Gastroesophageal sphincter (tissue), 4 donors: ENCODE measurements around the gene HADHA. TPM values are rescaled to one million over a fixed set of nuclear protein-coding genes. Genes with fewer than 3 reads are reported as not detected.
"Not testable (repeated sequence)": the region's sequence is repeated elsewhere in the genome, so short reads cannot be mapped to it uniquely, and the experiment has no call there.

ENCODE experiments used
- ATAC-seq: fragments of 150-250 bp; one replicate; pipeline ENCODE4 v1.9.1; 2016; ENCODE audit warnings: mild to moderate bottlenecking, moderate library complexity
- H3K27ac ChIP-seq, 4 donors: fragments of 200-600 bp; sonication (generic) in 3 of 4; 1 replicate in 3 of 4; 2 replicates in 1 of 4; pipeline ENCODE4 v1.5.1; 2016 to 2019
- H3K27me3 ChIP-seq: fragments of 200-600 bp; sonication (generic); one replicate; pipeline ENCODE4 v1.5.1; 2019
- H3K36me3 ChIP-seq, 2 donors: fragments of 200-600 bp; sonication (generic); one replicate each; pipeline ENCODE4 v1.5.1; 2019; ENCODE audit warnings: control low read depth in 1 of 2
- H3K4me1 ChIP-seq, 3 donors: fragments of 200-600 bp; sonication (generic); 1 replicate in 2 of 3; 2 replicates in 1 of 3; pipeline ENCODE4 v1.5.1; 2016 to 2019; ENCODE audit warnings: control low read depth in 2 of 3
- H3K4me3 ChIP-seq, 2 donors: fragments of 200-600 bp; sonication (generic); one replicate each; pipeline ENCODE4 v1.5.1; 2019; ENCODE audit warnings: mild to moderate bottlenecking in 1 of 2, moderate library complexity in 1 of 2
- H3K9me3 ChIP-seq, 3 donors: fragments of 200-600 bp; sonication (generic); one replicate each; pipeline ENCODE4 v1.5.1; 2017 to 2019; ENCODE audit warnings: control low read depth in 2 of 3
- EP300 ChIP-seq: sonication (generic); formaldehyde crosslinking; IDR thresholded peaks from one replicate; pipeline ENCODE4 v1.6.1; 2017; ENCODE audit warnings: antibody characterized with exemption, mild to moderate bottlenecking
- POLR2A ChIP-seq, 2 donors: fragments of 450-650 bp; IDR thresholded peaks; one replicate each; pipeline ENCODE4 v1.6.1; 2017; ENCODE audit warnings: antibody characterized with exemption in 2 of 2, mild to moderate bottlenecking in 2 of 2, moderate library complexity in 1 of 2
- POLR2AphosphoS5 ChIP-seq: sonication (generic); formaldehyde crosslinking; IDR thresholded peaks from one replicate; pipeline ENCODE4 v1.6.1; 2017; ENCODE audit warnings: antibody characterized with exemption
- WGBS, 2 donors: methylation state at CpG; one replicate each; pipeline ENCODE4 v1.1.5; 2018; ENCODE audit warnings: low coverage in 1 of 2; 5-methylcytosine and 5-hydroxymethylcytosine counted together
- total RNA-seq, 4 donors: library from RNA; depleted of rRNA; stranded (reverse); fragments of >200 nt; gene quantifications; one replicate each; pipeline ENCODE4 v1.1.0, GENCODE V29; 2016
- TF ChIP-seq, protein P1 (sequence below), 4 experiments: fragments of 200-600 bp in 2 of 4; fragments of 450-650 bp in 2 of 4; sonication (generic) in 1 of 4; IDR thresholded peaks; one replicate each; pipeline ENCODE4 v1.5.1; 2017 to 2019; ENCODE audit warnings: antibody characterized with exemption in 4 of 4, mild to moderate bottlenecking in 2 of 4, moderate library complexity in 2 of 4

Gene HADHA
- total RNA-seq, 4 donors from 2014 or later: 154 to 277 (median 186) TPM

DNA sequence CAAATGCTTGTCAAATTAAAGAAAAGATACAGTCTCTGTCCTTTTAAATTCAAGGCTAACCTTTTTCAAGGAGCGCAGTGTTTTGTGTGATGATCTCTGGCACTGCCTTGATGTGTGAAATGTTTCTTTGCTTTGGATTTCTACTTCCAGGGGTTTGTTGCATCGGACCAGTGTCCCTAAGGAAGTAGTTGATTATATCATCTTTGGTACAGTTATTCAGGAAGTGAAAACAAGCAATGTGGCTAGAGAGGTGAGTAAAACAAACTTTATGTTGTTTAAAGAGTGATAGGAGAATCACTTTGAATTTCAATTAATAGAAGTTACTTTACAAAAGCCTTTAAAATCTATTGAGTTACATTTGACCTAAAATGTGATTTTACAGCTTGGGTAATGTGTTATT, 29.1 kb upstream of the HADHA start:
- H3K4me3 ChIP-seq: no peak overlapping the region
- TF ChIP-seq, protein P1, sequence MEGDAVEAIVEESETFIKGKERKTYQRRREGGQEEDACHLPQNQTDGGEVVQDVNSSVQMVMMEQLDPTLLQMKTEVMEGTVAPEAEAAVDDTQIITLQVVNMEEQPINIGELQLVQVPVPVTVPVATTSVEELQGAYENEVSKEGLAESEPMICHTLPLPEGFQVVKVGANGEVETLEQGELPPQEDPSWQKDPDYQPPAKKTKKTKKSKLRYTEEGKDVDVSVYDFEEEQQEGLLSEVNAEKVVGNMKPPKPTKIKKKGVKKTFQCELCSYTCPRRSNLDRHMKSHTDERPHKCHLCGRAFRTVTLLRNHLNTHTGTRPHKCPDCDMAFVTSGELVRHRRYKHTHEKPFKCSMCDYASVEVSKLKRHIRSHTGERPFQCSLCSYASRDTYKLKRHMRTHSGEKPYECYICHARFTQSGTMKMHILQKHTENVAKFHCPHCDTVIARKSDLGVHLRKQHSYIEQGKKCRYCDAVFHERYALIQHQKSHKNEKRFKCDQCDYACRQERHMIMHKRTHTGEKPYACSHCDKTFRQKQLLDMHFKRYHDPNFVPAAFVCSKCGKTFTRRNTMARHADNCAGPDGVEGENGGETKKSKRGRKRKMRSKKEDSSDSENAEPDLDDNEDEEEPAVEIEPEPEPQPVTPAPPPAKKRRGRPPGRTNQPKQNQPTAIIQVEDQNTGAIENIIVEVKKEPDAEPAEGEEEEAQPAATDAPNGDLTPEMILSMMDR (IDR thresholded peaks at IDR 0.05): no peak
- no peaks in the 10 kb centered on the region for H3K9me3 ChIP-seq
- H3K27me3 ChIP-seq: no peaks in the 10 kb centered on the region
- peaks cover 14 to 38% (median 14%) of the 10 kb centered on the region in 3 donors for H3K4me1 ChIP-seq
- H3K36me3 ChIP-seq: peaks cover 5 to 58% of the 10 kb centered on the region in 2 donors
- 63 to 89% methylated on average over 2 of the region's 2 CpGs for WGBS, 2 donors
- H3K27ac ChIP-seq: peak overlapping the region; percentile 60 to 87 (median 72)
- no peak for ATAC-seq

DNA sequence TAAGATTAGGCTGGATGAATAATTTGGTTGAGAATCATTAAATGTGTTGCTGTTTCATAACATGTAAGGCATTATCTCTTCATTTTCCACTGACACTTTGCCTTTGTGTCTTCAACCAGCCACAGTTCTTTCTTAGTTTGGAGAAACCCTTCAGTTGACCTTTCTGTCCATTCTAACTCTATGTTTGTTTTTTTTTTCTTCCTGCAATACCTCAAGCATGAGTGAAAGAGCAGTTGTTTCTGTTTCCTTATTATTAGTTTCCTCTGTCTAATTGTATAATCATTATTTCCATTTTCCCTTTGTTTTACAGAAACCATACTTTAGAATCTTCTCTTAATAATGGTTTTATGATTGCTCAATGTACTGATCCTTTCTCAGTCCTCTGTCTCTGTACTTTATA, 25.9 kb upstream of the HADHA start:
- H3K36me3 ChIP-seq: peaks cover 0 to 52% of the 10 kb centered on the region in 2 donors
- TF ChIP-seq, protein P1 (IDR thresholded peaks at IDR 0.05): no peak
- TF ChIP-seq POLR2A (IDR thresholded peaks at IDR 0.05) (no peak), POLR2AphosphoS5 (no peak), EP300 (no peak)
- H3K27ac ChIP-seq: peak overlapping the region in 2 of 4 donors; percentile 3 to 12
- H3K9me3 ChIP-seq: no peaks in the 10 kb centered on the region
- ATAC-seq: no peak
- peaks cover 13 to 36% (median 14%) of the 10 kb centered on the region in 3 donors for H3K4me1 ChIP-seq
- H3K27me3 ChIP-seq: no peaks in the 10 kb centered on the region
- no peak overlapping the region for H3K4me3 ChIP-seq

DNA sequence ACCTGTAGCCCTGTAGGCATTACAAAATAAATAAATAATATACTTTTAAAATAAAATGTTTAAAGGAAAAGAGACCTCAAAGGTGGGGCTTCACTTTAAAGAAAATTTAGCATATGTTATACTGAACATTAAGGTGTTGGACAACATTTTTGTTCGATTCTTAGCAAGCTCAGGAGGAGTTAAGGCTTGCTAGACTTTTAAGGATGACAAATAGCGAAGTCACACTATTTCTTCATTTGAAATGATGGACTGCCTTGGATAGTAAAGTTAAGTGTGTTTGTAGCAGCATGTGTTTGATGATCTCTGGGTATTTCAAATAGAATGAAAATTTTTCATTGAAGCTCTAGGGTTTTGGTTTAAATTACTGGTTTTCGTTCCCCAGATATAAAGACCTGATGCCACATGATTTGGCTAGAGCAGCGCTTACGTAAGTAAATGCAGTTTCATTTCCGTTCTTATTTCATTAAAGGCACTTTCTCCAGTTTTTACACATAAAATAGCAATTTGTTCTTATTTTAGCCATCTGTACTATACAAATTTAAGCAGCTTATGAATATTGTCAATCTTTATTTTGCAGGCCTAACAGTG, 25.2 kb upstream of the HADHA start:
- no peaks in the 10 kb centered on the region for H3K9me3 ChIP-seq
- no peak for ATAC-seq
- H3K4me3 ChIP-seq: no peak overlapping the region
- H3K27me3 ChIP-seq: no peaks in the 10 kb centered on the region
- 86 to 92% methylated on average over 6 of the region's 6 CpGs for WGBS, 2 donors
- H3K36me3 ChIP-seq: peaks cover 0 to 59% of the 10 kb centered on the region in 2 donors
- peaks cover 6 to 29% (median 8%) of the 10 kb centered on the region in 3 donors for H3K4me1 ChIP-seq
- peak overlapping the region in 3 of 4 donors; percentile 3 to 19 (median 12) for H3K27ac ChIP-seq
- TF ChIP-seq EP300 (no peak), POLR2A (IDR thresholded peaks at IDR 0.05) (no peak), POLR2AphosphoS5 (no peak)
- TF ChIP-seq, protein P1 (IDR thresholded peaks at IDR 0.05): no peak

DNA sequence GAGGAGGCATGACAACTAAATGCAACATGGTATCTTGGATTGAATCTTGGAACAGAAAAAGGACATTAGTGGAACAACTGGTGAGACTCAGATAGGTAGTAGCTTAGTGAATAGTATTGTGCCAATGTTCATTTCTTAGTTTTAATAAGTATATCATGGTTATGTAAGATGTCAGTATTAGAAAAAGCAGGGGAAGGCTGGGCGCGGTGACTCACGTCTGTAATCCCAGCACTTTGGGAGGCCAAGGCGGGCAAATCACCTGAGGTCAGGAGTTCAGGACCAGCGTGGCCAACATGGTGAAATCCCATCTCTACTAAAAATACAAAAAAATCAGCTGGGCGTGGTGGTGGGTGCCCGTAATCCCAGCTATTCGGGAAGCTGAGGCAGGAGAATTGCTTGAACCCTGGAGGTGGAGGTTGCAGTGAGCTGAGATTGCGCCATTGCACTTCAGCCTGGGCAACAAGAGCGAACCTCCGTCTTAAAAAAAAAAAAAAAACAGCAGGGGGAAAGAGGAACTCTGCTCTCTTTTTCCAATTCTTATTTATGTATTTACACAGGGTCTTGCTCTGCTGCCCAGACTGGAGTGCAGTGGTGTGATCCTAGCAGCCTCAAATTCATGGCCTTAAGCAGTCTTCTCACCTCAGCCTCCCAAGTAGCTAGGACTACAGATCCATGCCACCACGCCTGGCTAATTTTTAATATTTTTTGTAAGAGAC, 24.4 kb upstream of the HADHA start:
- H3K27ac ChIP-seq: peak overlapping the region in 1 of 4 donors; percentile 19
- peaks cover 0 to 67% of the 10 kb centered on the region in 2 donors for H3K36me3 ChIP-seq
- ATAC-seq: not testable (repeated sequence)

DNA sequence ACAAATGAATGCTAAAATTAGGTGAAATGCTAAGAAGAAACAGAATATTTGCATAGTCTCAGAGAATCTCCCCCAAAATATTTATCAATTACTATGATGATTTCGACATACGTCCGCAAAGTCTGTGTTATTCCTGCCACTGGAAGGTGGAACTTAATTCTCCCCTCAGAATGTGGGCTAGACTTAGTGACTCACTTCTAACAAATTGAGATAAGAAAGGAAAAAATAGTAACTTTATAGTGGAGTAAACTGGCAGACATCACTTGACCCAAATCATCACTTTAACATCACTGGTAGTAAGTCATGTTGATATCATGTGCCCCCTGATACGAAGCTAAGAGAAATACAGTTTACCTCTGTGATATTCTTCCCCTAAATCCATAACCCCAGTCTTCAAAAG, 23.8 kb upstream of the HADHA start:
- no peak overlapping the region for H3K27ac ChIP-seq
- H3K36me3 ChIP-seq: peaks cover 0 to 74% of the 10 kb centered on the region in 2 donors
- TF ChIP-seq EP300: no peak
- TF ChIP-seq POLR2AphosphoS5: no peak
- TF ChIP-seq, protein P1 (IDR thresholded peaks at IDR 0.05): no peak
- TF ChIP-seq POLR2A (IDR thresholded peaks at IDR 0.05): no peak
- WGBS, 2 donors: 88 to 93% methylated on average over 3 to 4 of the region's 4 CpGs
- no peaks in the 10 kb centered on the region for H3K9me3 ChIP-seq
- ATAC-seq: no peak
- H3K4me3 ChIP-seq: no peak overlapping the region
- H3K27me3 ChIP-seq: no peaks in the 10 kb centered on the region
- H3K4me1 ChIP-seq: peaks cover under 1 to 14% (median 3%) of the 10 kb centered on the region in 3 donors

More for the DNA sequence above, 24.4 kb upstream of the HADHA start:
- not testable (repeated sequence) for H3K4me3 ChIP-seq, H3K9me3 ChIP-seq, H3K27me3 ChIP-seq
- peaks cover 6 to 20% (median 6%) of the 10 kb centered on the region in 3 donors for H3K4me1 ChIP-seq
- WGBS, 2 donors: 80 to 89% methylated on average over 10 of the region's 12 CpGs

DNA sequence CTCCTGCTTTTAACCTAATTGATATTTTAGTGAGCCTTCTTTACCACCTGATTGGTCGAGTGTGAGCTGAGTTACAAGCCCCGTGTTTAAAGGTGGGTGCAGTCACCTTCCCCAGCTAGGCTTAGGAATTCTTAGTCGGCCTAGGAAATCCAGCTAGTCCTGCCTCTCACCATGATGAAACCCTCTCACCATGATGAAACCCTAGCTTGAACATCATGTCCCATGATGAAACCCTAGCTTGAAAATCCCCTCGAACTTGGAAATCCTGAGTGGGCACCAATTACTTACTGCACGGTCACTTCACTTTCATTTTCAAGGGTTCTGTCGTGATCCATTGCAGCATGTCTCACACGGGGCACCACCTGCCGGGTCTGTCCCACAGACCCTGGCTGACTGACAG, 14.4 kb upstream of the HADHA start:
- H3K36me3 ChIP-seq: peaks cover 0 to 76% of the 10 kb centered on the region in 2 donors
- 91% methylated on average over 4 of the region's 8 CpGs; no CpG with 5 or more reads in 1 of the 2 donors for WGBS, 2 donors

More for the DNA sequence above, 14.4 kb upstream of the HADHA start:
- not testable (repeated sequence) for ATAC-seq, H3K9me3 ChIP-seq, H3K27me3 ChIP-seq, H3K4me3 ChIP-seq, H3K27ac ChIP-seq
- H3K4me1 ChIP-seq: peaks cover 0 to 24% (median 3%) of the 10 kb centered on the region in 3 donors
